NB4 (cell line): ENCODE data around the gene LMTK2.

Experiments used
- POLR2A ChIP-seq: IDR thresholded peaks from 2 replicates; pipeline ENCODE4 v1.6.1; 2011; ENCODE audit warnings: mild to moderate bottlenecking; ENCODE audit not compliant: insufficient read length; ENCODE audit errors: extremely low read depth
- TF ChIP-seq, protein P1 (sequence below): IDR thresholded peaks from one replicate; pipeline ENCODE4 v1.5.1; 2012; ENCODE audit warnings: low read depth, low read length

DNA sequence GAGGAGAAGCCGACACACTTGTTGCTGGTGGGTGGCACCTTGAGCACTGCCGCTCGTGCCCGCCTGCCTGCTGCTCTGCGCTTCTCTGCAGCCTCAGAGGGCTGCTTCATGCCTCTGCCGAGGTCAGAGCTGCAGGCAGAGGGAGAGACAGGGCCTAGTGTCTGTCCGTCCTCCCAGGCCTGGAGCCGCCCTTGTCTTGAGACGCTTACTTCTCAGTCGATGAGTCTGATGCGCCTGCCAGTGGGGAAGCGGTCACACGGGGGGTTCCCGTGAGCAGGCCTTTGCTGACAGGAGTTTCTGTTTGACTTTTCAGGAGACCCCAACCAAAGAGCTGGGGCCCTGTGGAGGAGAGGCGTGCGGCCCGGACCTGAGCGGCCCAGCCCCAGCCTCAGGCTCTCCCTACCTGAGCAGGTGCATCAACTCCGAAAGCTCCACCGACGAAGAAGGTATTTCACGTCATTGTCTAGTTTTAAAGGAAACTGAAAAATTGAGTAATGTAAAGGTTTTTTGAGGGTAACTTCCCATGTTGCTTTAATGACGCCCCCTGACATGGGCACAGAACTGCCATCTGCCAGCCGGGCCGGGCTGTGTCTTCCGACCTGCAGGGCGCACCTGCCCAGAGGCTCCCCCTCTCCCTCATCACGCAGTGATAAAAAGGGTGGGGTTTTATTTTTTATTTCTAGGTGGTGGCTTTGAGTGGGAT is 96.8 kb downstream of the LMTK2 start:
- TF ChIP-seq, protein P1, sequence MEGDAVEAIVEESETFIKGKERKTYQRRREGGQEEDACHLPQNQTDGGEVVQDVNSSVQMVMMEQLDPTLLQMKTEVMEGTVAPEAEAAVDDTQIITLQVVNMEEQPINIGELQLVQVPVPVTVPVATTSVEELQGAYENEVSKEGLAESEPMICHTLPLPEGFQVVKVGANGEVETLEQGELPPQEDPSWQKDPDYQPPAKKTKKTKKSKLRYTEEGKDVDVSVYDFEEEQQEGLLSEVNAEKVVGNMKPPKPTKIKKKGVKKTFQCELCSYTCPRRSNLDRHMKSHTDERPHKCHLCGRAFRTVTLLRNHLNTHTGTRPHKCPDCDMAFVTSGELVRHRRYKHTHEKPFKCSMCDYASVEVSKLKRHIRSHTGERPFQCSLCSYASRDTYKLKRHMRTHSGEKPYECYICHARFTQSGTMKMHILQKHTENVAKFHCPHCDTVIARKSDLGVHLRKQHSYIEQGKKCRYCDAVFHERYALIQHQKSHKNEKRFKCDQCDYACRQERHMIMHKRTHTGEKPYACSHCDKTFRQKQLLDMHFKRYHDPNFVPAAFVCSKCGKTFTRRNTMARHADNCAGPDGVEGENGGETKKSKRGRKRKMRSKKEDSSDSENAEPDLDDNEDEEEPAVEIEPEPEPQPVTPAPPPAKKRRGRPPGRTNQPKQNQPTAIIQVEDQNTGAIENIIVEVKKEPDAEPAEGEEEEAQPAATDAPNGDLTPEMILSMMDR: no peak
- no peak for TF ChIP-seq POLR2A
